Measurements from ENCODE around the gene STK4.

- peak in 3 of 4 experiments; percentile 58 to 75 (median 68) for TF ChIP-seq CTCF (IDR thresholded peaks at IDR 0.05)
- peak; percentile 85 to 92 for TF ChIP-seq POLR2A (IDR thresholded peaks at IDR 0.05)
- no peak for TF ChIP-seq EP300 (IDR thresholded peaks at IDR 0.05)
- TF ChIP-seq POLR2AphosphoS5 (IDR thresholded peaks at IDR 0.05), result peak; percentile 91
Measured at GRCh38 chr20:44966030-44966961, at the start of gene STK4.

Data from gastroesophageal sphincter (tissue), 3 donors.